Non-pigmented ciliary epithelial cell (primary cell): ENCODE results near the gene NET1.

Experiments
- DNase-seq: peaks from one replicate; pipeline ENCODE4 v3.0.0-alpha.2; 2010; ENCODE audit warnings: low read depth

NET1 gene

GRCh38 chr10:5482016-5482415, 69.7 kb downstream of the NET1 start:
- no peak for DNase-seq

DNA sequence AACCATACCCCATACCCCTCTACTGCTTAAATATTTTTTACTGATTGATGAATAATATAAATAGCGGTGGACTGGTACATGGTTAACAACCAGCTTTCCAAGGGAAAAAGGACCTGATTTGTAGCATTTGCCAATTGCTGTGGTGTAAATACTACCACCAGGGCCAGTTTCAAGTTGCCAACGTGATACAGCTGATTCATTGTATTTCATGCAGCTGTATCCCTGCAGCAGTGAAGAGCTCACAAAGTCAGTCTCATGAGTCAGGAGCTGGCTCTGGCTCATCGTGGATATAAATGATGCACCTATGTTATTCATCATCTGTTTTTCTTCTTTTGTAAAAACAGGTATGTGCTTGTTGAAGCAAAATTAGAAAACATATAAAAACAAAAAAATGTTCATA, 71.8 kb downstream of the NET1 start:
- DNase-seq: no peak

- DNase-seq: no peak
These were observed 72.9 kb downstream of the NET1 start for GRCh38 chr10:5485290-5485689.

- no peak for DNase-seq
These were observed 73.8 kb downstream of the NET1 start for GRCh38 chr10:5485948-5486852.

DNA sequence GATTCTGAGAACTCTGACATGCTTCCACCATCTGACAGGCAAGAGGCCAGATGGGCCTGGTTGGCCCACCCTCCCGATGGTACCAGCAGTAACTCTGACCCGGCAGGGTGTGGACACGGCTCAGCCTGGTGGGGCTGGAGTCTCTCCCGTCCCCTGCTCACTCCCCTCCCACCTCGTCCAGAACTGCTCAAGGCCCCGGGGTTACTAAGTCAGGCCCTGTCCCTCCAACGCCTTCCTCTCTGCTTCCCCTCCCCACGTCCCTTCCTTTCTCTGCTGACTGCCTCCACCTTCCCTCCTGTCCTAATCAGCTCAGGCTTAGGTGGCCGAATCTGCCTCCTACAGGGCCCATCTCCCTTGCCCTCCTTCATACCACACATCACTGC, 74.5 kb downstream of the NET1 start:
- DNase-seq: no peak

- no peak for DNase-seq
These were observed 76.2 kb downstream of the NET1 start for GRCh38 chr10:5488272-5489161.

DNA sequence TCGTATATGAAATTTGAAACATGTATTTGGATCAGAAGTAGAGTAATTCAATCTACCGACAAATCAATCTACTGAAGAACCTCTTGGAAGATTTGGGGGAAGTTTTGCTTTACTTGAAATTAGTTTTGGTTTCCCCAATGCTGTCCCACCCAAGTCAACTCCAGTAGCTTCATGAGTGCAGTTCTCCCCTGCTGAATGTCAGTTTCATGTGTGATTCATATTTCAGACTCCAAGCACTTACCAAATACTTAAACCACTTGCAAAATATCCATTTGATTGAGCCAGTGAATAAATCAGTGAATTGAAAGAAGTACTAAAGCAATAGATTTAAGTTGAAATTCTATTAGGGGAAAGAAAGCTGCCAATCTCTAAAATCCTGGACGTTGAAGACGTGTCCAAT, 77.7 kb downstream of the NET1 start:
- DNase-seq: no peak

- DNase-seq: no peak
These were observed 78.5 kb downstream of the NET1 start for GRCh38 chr10:5490698-5491464.

- no peak for DNase-seq
These were observed 79.1 kb downstream of the NET1 start for GRCh38 chr10:5491477-5491876.

GRCh38 chr10:5492322-5492855, 80.0 kb downstream of the NET1 start:
- DNase-seq: no peak

DNA sequence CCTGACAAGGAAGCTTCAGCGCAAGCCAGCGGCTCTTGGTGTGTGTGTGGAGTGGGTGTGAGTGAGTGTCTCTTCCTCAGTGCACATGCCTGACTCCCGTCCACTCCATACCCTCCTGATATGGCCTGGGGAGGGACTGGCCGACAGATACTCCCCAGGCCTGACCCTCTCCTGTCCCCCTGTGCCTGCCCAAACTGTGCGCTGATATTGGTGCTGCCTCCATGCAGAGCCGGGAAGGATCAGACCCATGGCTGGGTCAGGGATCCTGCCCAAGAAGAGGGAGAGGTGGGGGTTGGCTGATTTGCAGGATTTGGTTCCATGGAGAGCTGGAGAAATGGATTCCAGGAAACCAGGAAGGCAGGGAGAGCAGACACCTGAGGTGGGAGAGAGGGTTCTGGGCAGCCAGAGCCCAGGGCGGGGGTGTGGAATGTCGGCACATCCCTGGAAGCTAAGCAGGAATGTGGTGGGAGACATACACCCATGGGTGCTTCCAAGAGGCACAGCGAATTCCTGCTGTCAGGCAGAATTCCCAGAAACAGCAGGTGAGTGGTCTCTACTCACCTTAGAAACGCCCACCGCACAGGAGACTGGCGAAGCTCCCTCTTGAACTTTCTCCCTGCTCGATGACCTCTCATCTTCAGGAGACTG, 80.7 kb downstream of the NET1 start:
- DNase-seq: no peak

DNA sequence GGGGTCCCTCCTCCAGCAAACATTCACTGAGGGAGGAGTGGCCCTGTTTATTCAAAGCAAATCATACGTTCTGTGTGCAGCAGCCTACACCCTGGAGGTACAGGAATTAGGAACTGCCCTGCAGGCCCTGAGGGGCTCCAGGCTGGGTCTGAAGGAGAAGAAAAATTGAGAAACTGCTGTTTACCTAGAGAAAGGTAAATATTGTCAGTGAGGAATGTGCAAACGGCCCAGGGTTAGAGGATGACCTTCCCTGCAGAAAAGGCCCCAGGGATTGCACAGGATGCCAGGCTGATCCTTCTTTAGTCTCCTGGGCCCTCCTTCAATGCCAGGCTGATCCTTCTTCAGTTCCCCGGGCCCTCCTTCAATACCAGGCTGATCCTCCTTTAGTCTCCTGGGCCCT, 81.3 kb downstream of the NET1 start:
- DNase-seq: no peak

DNA sequence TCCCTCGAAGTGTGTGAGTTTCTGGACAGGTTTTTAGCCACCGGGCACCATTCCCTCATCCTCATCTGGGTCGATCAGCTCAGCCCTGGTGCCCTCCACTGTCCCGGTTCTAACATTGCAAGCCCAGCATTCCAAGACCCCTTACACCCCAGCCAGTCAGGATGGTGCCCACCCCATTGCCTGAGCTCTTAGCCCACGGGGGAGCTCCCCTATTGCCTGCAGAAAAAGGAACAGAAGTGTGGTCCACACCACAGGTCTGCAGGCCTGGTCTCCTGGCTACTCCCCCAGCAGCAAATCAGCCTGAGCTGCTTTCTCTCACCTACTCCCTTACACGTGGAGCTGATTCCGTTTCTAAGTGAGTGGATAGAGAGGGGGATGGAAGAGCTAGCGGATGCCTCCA, 82.3 kb downstream of the NET1 start:
- DNase-seq: no peak

- no peak for DNase-seq
These were observed 84.2 kb downstream of the NET1 start for GRCh38 chr10:5496261-5497250.

DNA sequence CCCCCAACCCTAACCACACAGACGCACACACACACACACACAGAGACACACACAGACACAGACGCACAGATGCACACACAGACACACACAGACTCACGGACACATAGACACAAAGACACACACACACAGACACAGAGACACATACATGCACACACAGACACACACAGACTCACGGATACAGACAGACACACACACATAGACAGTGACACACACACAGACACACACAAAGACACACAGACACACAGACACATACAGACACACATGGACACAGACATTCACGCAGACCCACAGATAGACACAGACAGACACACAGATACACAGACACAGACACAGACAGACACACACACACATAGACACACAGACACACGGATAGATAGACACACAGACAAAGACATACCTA, 84.9 kb downstream of the NET1 start:
- DNase-seq: no peak

DNA sequence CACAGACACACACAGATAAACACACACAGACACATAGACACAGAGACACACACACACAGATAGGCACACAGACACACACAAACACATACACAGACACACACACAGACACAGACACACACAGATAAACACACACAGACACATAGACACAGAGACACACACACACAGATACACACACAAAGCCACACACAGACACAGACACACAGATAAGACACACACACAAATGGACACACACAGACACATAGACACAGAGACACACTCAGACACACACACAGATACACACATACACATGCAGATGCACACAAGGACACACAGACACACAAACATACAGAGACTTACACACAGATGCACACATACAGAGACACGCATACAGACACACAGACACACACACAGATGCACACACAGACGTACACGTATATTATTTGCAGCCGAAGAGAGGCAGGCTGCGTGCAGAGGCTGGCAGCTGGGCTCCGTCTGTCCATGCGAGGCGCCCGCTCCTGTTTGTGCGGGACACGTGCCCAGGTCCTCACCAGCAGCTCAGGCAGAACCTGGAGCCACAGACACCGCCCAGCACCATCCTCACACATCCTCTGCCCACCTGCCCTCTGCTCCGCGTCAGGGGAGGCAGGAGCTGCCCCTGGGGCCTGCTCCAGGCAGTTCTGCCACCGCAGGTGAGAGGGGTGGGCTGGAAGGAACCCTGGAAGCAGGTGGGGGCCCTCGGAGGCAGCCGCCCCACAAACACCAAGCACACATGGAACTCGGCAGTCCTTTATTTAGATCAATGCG, 85.8 kb downstream of the NET1 start:
- DNase-seq: no peak

GRCh38 chr10:5498791-5499492, 86.6 kb downstream of the NET1 start:
- no peak for DNase-seq

GRCh38 chr10:5499493-5500140, 87.3 kb downstream of the NET1 start, which contains the start of gene CALML5:
CALML5 (minus strand) TSS chr10:5499570; CDS start chr10:5499438, 132 bp downstream.
- DNase-seq: no peak
